ENCODE data around the gene DCAF17.
A peak's percentile ranks its signal among the peaks of the same experiment; 100 is the strongest.

DCAF17 gene

GRCh38 chr2:171432969-171433762, 860 bp upstream of the DCAF17 start:
- DNase-seq (ENCODE audit: low read depth) = peak; percentile 30
- no peak for TF ChIP-seq CTCF (conservative IDR thresholded peaks at IDR 0.05; ENCODE audit: low read depth, low read length)
- H3K4me3 ChIP-seq (ENCODE audit: low read depth, low read length) = peak overlapping the region; percentile 96

GRCh38 chr2:171433763-171434012, 338 bp upstream of the DCAF17 start, which contains the start of gene METTL8:
Gene METTL8 (minus strand): TSS chr2:171433990. CDS start chr2:171392185, 41,805 bp downstream.
- peak within 1 kb of the TSS; percentile 96 for H3K4me3 ChIP-seq (ENCODE audit: low read depth, low read length)
- no peak for DNase-seq (ENCODE audit: low read depth)
- no peak for TF ChIP-seq CTCF (conservative IDR thresholded peaks at IDR 0.05; ENCODE audit: low read depth, low read length)

GRCh38 chr2:171436307-171436706, 2.3 kb downstream of the DCAF17 start:
- H3K4me3 ChIP-seq (ENCODE audit: low read depth, low read length) = no peak overlapping the region
- peak; percentile 89 for DNase-seq (ENCODE audit: low read depth)
- no peak for TF ChIP-seq CTCF (conservative IDR thresholded peaks at IDR 0.05; ENCODE audit: low read depth, low read length)

GRCh38 chr2:171441470-171441869, 7.4 kb downstream of the DCAF17 start:
- no peak overlapping the region for H3K4me3 ChIP-seq (ENCODE audit: low read depth, low read length)
- no peak for DNase-seq (ENCODE audit: low read depth)
- no peak for TF ChIP-seq CTCF (conservative IDR thresholded peaks at IDR 0.05; ENCODE audit: low read depth, low read length)

- no peak overlapping the region for H3K4me3 ChIP-seq (ENCODE audit: low read depth, low read length)
- peak; percentile 7 for TF ChIP-seq CTCF (conservative IDR thresholded peaks at IDR 0.05; ENCODE audit: low read depth, low read length)
- DNase-seq (ENCODE audit: low read depth) = no peak
These were observed 13.6 kb downstream of the DCAF17 start for GRCh38 chr2:171447675-171448074.

GRCh38 chr2:171451074-171451473, 17.0 kb downstream of the DCAF17 start:
- no peak for TF ChIP-seq CTCF (conservative IDR thresholded peaks at IDR 0.05; ENCODE audit: low read depth, low read length)
- DNase-seq (ENCODE audit: low read depth) = no peak
- no peak overlapping the region for H3K4me3 ChIP-seq (ENCODE audit: low read depth, low read length)

GRCh38 chr2:171452773-171453172, 18.7 kb downstream of the DCAF17 start:
- no peak overlapping the region for H3K4me3 ChIP-seq (ENCODE audit: low read depth, low read length)
- no peak for DNase-seq (ENCODE audit: low read depth)
- no peak for TF ChIP-seq CTCF (conservative IDR thresholded peaks at IDR 0.05; ENCODE audit: low read depth, low read length)
